ENCODE data around the gene SLC36A1. TPM values are rescaled to one million over a fixed set of nuclear protein-coding genes. Genes with fewer than 3 reads are reported as not detected.
"Not testable (repeated sequence)": the region's sequence is repeated elsewhere in the genome, so short reads cannot be mapped to it uniquely, and the experiment has no call there.

SLC36A1 gene
- total RNA-seq = 5.2 TPM
- long read RNA-seq, partial matches to known transcripts = 0 of 4 reads
- long read RNA-seq, other reads (novel, unspliced or antisense) = 4 of 4 reads

GRCh38 chr5:151447174-151448037 is at the start of gene SLC36A1:
SLC36A1 (plus strand) TSS chr5:151447603; CDS start chr5:151458793, 11,190 bp downstream.
- DNase-seq (ENCODE audit: missing footprints) (peak; percentile 97), ATAC-seq (peak; percentile 96)
- intact Hi-C loops (cut with DNase I) = loop anchor here (1.0 to 2.0 kb wide), 3 partner anchors 53 to 293 kb away; no protein-coding TSS in a partner anchor

GRCh38 chr5:151405334-151406160 is 41.9 kb upstream of the SLC36A1 start:
- intact Hi-C loops (cut with DNase I) = no loop called here
- ATAC-seq (no peak), DNase-seq (ENCODE audit: missing footprints) (no peak)

- intact Hi-C loops (cut with DNase I) = no loop called here
- no peak for ATAC-seq
- no peak for DNase-seq (ENCODE audit: missing footprints)
Observed at GRCh38 chr5:151406322-151406947, 41.0 kb upstream of the SLC36A1 start.

GRCh38 chr5:151408591-151409230 is 38.7 kb upstream of the SLC36A1 start:
- intact Hi-C loops (cut with DNase I) = no loop called here
- no peak for DNase-seq (ENCODE audit: missing footprints)
- no peak for ATAC-seq

- DNase-seq (ENCODE audit: missing footprints) (no peak), ATAC-seq (no peak)
- intact Hi-C loops (cut with DNase I) = loop anchor here (1.0 kb wide), 1 partner anchor 18 kb away; no protein-coding TSS in a partner anchor
Observed at GRCh38 chr5:151413800-151414199, 33.6 kb upstream of the SLC36A1 start.

GRCh38 chr5:151414536-151414935 is 32.9 kb upstream of the SLC36A1 start:
- DNase-seq (ENCODE audit: missing footprints) (no peak), ATAC-seq (no peak)
- intact Hi-C loops (cut with DNase I) = loop anchor here (1.0 kb wide), 1 partner anchor 17 kb away; no protein-coding TSS in a partner anchor

- ATAC-seq = no peak
- intact Hi-C loops (cut with DNase I) = no loop called here
Observed at GRCh38 chr5:151417712-151418111, 29.7 kb upstream of the SLC36A1 start.

GRCh38 chr5:151420127-151420526 is 27.3 kb upstream of the SLC36A1 start:
- intact Hi-C loops (cut with DNase I) = no loop called here
- DNase-seq (ENCODE audit: missing footprints) = no peak
- ATAC-seq = no peak

More at GRCh38 chr5:151417712-151418111, 29.7 kb upstream of the SLC36A1 start:
- no peak for DNase-seq (ENCODE audit: missing footprints)

- intact Hi-C loops (cut with DNase I) = no loop called here
- DNase-seq (ENCODE audit: missing footprints) (no peak), ATAC-seq (no peak)
Observed at GRCh38 chr5:151424892-151425523, 22.4 kb upstream of the SLC36A1 start.

- DNase-seq (ENCODE audit: missing footprints); ATAC-seq; intact Hi-C loops (cut with DNase I): not testable (repeated sequence)
Observed at GRCh38 chr5:151426347-151426746, 21.1 kb upstream of the SLC36A1 start.

- no peak for ATAC-seq
- DNase-seq (ENCODE audit: missing footprints) = no peak
- intact Hi-C loops (cut with DNase I) = no loop called here
Observed at GRCh38 chr5:151427258-151427657, 20.1 kb upstream of the SLC36A1 start.

GRCh38 chr5:151430731-151431130 is 16.7 kb upstream of the SLC36A1 start:
- DNase-seq (ENCODE audit: missing footprints) (no peak), ATAC-seq (no peak)
- intact Hi-C loops (cut with DNase I) = loop anchor here (1.0 kb wide), 1 partner anchor 16 kb away; no protein-coding TSS in a partner anchor

- DNase-seq (ENCODE audit: missing footprints) (no peak), ATAC-seq (no peak)
- intact Hi-C loops (cut with DNase I) = loop anchor here (1.0 kb wide), 1 partner anchor 17 kb away; no protein-coding TSS in a partner anchor
Observed at GRCh38 chr5:151431666-151432065, 15.7 kb upstream of the SLC36A1 start.

GRCh38 chr5:151432210-151432609 is 15.2 kb upstream of the SLC36A1 start:
- intact Hi-C loops (cut with DNase I) = no loop called here
- DNase-seq (ENCODE audit: missing footprints) (no peak), ATAC-seq (no peak)

- ATAC-seq = no peak
- intact Hi-C loops (cut with DNase I) = no loop called here
Observed at GRCh38 chr5:151434570-151435237, 12.7 kb upstream of the SLC36A1 start.

GRCh38 chr5:151448038-151448985 is 909 bp downstream of the SLC36A1 start:
- intact Hi-C loops (cut with DNase I) = no loop called here
- ATAC-seq = peak; percentile 45
- DNase-seq (ENCODE audit: missing footprints) = no peak

More at GRCh38 chr5:151434570-151435237, 12.7 kb upstream of the SLC36A1 start:
- no peak for DNase-seq (ENCODE audit: missing footprints)
